Kidney (tissue), 14 donors: ENCODE measurements around the gene SPATA25. TPM values are rescaled to one million over a fixed set of nuclear protein-coding genes. Genes with fewer than 3 reads are reported as not detected.
A peak's percentile ranks its signal among the peaks of the same experiment; 100 is the strongest.
"Not testable (repeated sequence)": the region's sequence is repeated elsewhere in the genome, so short reads cannot be mapped to it uniquely, and the experiment has no call there.

Experiments
- DNase-seq, 5 donors: peaks; one replicate each; pipeline ENCODE4 v3.0.0-alpha.2; 2013 to 2020
- FAIRE-seq: peaks from 2 replicates; lab custom pipeline; 2012; peaks lifted over from hg19 to GRCh38; lab: Jason Lieb, UNC
- H3K27ac ChIP-seq, 2 donors: one replicate each; pipeline ENCODE4 v1.7.0; 2013; ENCODE audit warnings: low read depth in 2 of 2, low read length in 2 of 2, inconsistent platforms in 1 of 2
- H3K27me3 ChIP-seq: one replicate; pipeline ENCODE4 v1.7.1; 2013; ENCODE audit warnings: low read length, inconsistent platforms; ENCODE audit not compliant: control insufficient read depth, insufficient read depth
- H3K36me3 ChIP-seq, 3 donors: one replicate each; pipeline versions ENCODE4 v1.7.0 to v1.7.1; 2013; ENCODE audit warnings: low read length in 3 of 3, control low read depth in 1 of 3, inconsistent platforms in 1 of 3; ENCODE audit not compliant: insufficient read depth in 3 of 3, control insufficient read depth in 2 of 3
- H3K4me1 ChIP-seq, 3 donors: one replicate each; pipeline versions ENCODE4 v1.7.0 to v1.7.1; 2013; ENCODE audit warnings: low read length in 3 of 3, inconsistent platforms in 1 of 3, low read depth in 1 of 3; ENCODE audit not compliant: control insufficient read depth in 2 of 3, insufficient read depth in 2 of 3
- H3K4me3 ChIP-seq, 3 donors: one replicate each; pipeline versions ENCODE4 v1.7.0 to v1.8.1; 2013; ENCODE audit warnings: low read length in 3 of 3, control low read depth in 1 of 3, inconsistent platforms in 1 of 3
- H3K9ac ChIP-seq, 3 donors: one replicate each; pipeline versions ENCODE4 v1.7.0 to v1.7.1; 2013; ENCODE audit warnings: low read length in 3 of 3, control low read depth in 1 of 3, inconsistent platforms in 1 of 3
- H3K9me3 ChIP-seq, 3 donors: one replicate each; pipeline versions ENCODE4 v1.7.0 to v1.7.1; 2013; ENCODE audit warnings: low read length in 3 of 3, control low read depth in 1 of 3, inconsistent platforms in 1 of 3; ENCODE audit not compliant: control insufficient read depth in 2 of 3, insufficient read depth in 1 of 3
- intact Hi-C: fragments of 100-400 bp; cut with DNase I; formaldehyde crosslinking; loops from one replicate; pipeline ENCODE4 v1.11.1; 2022
- polyA plus RNA-seq: library from polyadenylated mRNA; stranded (reverse); fragments of 350-450 nt; fragmentation: Illumina TruSeq; extraction: RNeasy Lipid Tissue Mini Kit (QIAGEN cat#74804); gene quantifications from one replicate; pipeline ENCODE4 v1.2.3, GENCODE V29; 2014; ENCODE audit warnings: low read depth, low replicate concordance; ENCODE audit not compliant: insufficient read depth
- total RNA-seq: library from RNA; stranded (reverse); fragmentation: NEBNext Ultra II Directional; extraction: Animal tissue kit (Norgen Biotek cat#: 25700); gene quantifications from one replicate; pipeline ENCODE4 v1.2.1, GENCODE V29; 2021
- TF ChIP-seq, protein P1 (sequence below): IDR thresholded peaks from 3 replicates; pipeline ENCODE4 v1.5.1; 2012; ENCODE audit warnings: mild to moderate bottlenecking, moderate library complexity, borderline replicate concordance; ENCODE audit not compliant: insufficient read depth; ENCODE audit errors: extremely low read depth
- donor health status: control.
- donor health status: control.
- donor health status: control.
- donor health status: control.
- donor health status: control.
- donor health status: DM: yes; HTN: yes; CAD: no.
- donor health status: Normal renal cell carcinoma (clear cell type).

SPATA25 gene
- total and polyA plus RNA-seq, 2 donors from 2014 or later = 6.7 TPM

GRCh38 chr20:45904583-45905504 is 17.4 kb upstream of the SPATA25 start:
- FAIRE-seq (no peak), DNase-seq (peak in 1 of 5 donors; percentile 70)
- Histone ChIP-seq H3K27ac (no peak overlapping the region), H3K4me1 (no peaks in the 10 kb centered on the region), H3K9me3 (no peaks in the 10 kb centered on the region), H3K9ac (no peak overlapping the region), H3K27me3 (no peaks in the 10 kb centered on the region), H3K4me3 (no peak overlapping the region), H3K36me3 (no peaks in the 10 kb centered on the region)
- intact Hi-C loops = no loop called here
- TF ChIP-seq, protein P1, sequence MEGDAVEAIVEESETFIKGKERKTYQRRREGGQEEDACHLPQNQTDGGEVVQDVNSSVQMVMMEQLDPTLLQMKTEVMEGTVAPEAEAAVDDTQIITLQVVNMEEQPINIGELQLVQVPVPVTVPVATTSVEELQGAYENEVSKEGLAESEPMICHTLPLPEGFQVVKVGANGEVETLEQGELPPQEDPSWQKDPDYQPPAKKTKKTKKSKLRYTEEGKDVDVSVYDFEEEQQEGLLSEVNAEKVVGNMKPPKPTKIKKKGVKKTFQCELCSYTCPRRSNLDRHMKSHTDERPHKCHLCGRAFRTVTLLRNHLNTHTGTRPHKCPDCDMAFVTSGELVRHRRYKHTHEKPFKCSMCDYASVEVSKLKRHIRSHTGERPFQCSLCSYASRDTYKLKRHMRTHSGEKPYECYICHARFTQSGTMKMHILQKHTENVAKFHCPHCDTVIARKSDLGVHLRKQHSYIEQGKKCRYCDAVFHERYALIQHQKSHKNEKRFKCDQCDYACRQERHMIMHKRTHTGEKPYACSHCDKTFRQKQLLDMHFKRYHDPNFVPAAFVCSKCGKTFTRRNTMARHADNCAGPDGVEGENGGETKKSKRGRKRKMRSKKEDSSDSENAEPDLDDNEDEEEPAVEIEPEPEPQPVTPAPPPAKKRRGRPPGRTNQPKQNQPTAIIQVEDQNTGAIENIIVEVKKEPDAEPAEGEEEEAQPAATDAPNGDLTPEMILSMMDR = no peak

DNA sequence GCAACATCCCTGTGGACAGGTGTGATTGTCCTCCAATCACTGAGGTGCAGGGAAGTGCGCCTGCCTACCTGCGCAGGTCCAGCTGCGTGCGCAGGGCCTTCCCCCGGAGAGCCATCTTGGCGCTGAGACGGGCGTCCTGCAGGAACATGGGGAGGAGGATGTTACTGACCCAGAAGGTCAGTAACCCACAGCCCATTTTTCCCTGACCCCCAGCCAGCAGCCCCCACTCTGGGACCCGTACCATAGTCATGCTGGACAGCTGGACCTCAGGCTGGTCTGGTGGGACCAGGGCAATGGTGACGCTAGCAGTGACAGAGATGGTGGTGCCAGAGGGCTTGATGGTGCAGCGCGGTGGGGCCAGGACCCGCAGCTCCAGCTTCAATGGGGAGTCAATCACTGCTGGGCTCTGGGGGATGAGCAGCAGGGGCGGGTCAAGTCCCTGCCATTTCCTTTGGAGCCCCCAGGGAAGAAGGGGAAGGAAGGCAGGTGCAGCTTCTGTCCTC is 14.8 kb upstream of the SPATA25 start:
- intact Hi-C loops = no loop called here
- no peak overlapping the region for H3K9ac ChIP-seq
- no peaks in the 10 kb centered on the region for H3K4me1 ChIP-seq
- TF ChIP-seq, protein P1 = no peak
- FAIRE-seq (no peak), DNase-seq (peak in 1 of 5 donors; percentile 70)
- no peaks in the 10 kb centered on the region for H3K9me3 ChIP-seq
- H3K36me3 ChIP-seq = peaks cover 5 to 12% (median 7%) of the 10 kb centered on the region in 3 donors
- no peak overlapping the region for H3K27ac ChIP-seq
- no peaks in the 10 kb centered on the region for H3K27me3 ChIP-seq
- H3K4me3 ChIP-seq = no peak overlapping the region

DNA sequence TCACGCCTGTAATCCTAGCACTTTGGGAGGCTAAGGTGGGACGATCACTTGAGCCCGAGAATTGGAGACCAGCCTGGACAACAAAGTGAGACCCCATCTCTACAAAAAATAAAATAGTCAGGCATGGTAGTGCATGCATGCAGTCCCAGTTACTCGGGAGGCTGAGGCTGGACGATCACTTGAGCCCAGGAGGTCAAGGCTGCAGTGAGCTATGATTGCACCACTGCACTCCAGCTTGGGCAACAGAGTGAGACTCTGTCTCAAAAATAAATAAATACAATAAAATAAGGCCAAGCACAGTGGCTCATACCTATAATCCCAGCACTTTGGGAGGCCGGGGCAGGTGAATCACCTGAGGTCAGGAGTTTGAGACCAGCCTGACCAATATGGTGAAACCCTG is 13.9 kb upstream of the SPATA25 start:
- FAIRE-seq, H3K27me3 ChIP-seq, H3K4me1 ChIP-seq, H3K9ac ChIP-seq, intact Hi-C loops, H3K4me3 ChIP-seq, H3K9me3 ChIP-seq, H3K27ac ChIP-seq: not testable (repeated sequence)
- peaks cover 5 to 18% (median 9%) of the 10 kb centered on the region in 3 donors for H3K36me3 ChIP-seq
- DNase-seq = peak in 1 of 5 donors; percentile 15
